ENCODE results near the gene SMIM17. TPM values are rescaled to one million over a fixed set of nuclear protein-coding genes. Genes with fewer than 3 reads are reported as not detected.

Gene SMIM17
- total and polyA plus RNA-seq, 2 of the 13 experiments (the other 11 are each of a cell fraction or from before 2014, with no cell fraction given) = 0.21 to 0.53 TPM

- TF ChIP-seq ZNF407 (CRISPR knock-in tag; IDR thresholded peaks at IDR 0.05; ENCODE audit: not compliant biosample characterization) (peak; percentile 65), SAFB2 (CRISPR knock-in tag; IDR thresholded peaks at IDR 0.05; ENCODE audit: borderline replicate concordance, low read depth) (0 out of 2 replicates have a peak, but pooled peaks have one; percentile 6), ATF4 (CRISPR knock-in tag; IDR thresholded peaks at IDR 0.05) (0 out of 4 replicates have a peak, but pooled peaks of 1 of the 2 experiments have one; percentile 11), IRX3 (CRISPR knock-in tag; IDR thresholded peaks at IDR 0.05; ENCODE audit: borderline replicate concordance, low read depth) (0 out of 2 replicates have a peak, but pooled peaks have one; percentile 61), ZNF574 (CRISPR knock-in tag; IDR thresholded peaks at IDR 0.05) (no peak; the same call in 1 of the 2 replicates), ZNF704 (CRISPR knock-in tag; IDR thresholded peaks at IDR 0.05; ENCODE audit: borderline replicate concordance) (0 out of 2 replicates have a peak, but pooled peaks have one; percentile 80), MXD1 (CRISPR knock-in tag; IDR thresholded peaks at IDR 0.05) (peak; percentile 56; the same call in 1 of the 2 replicates), ZNF414 (CRISPR knock-in tag; IDR thresholded peaks at IDR 0.05) (peak; percentile 31; the same call in 1 of the 2 replicates), BATF2 (CRISPR knock-in tag; IDR thresholded peaks at IDR 0.05) (0 out of 2 replicates have a peak, but pooled peaks have one; percentile 64), ZNF773 (CRISPR knock-in tag; IDR thresholded peaks at IDR 0.05; ENCODE audit: borderline replicate concordance) (peak; percentile 76; the same call in 1 of the 2 replicates)
These were observed 48.0 kb upstream of the SMIM17 start, which contains the start of gene ZNF71 (continued) for GRCh38 chr19:56594783-56595547.

Measured in HepG2 (cell line).